Mucosa of stomach (tissue), 1 donor: ENCODE measurements around the gene EDIL3.

Experiments
- H3K27me3 ChIP-seq: one replicate; pipeline ENCODE4 v1.7.0; 2013; ENCODE audit warnings: mild to moderate bottlenecking, low read length; ENCODE audit not compliant: control insufficient read depth, insufficient read depth
- H3K36me3 ChIP-seq: one replicate; pipeline ENCODE4 v1.7.0; 2013; ENCODE audit warnings: low read length; ENCODE audit not compliant: control insufficient read depth, insufficient read depth
- H3K4me1 ChIP-seq: one replicate; pipeline ENCODE4 v1.7.0; 2013; ENCODE audit warnings: mild to moderate bottlenecking, low read length; ENCODE audit not compliant: control insufficient read depth, insufficient read depth
- H3K4me3 ChIP-seq: one replicate; pipeline ENCODE4 v1.7.0; 2013; ENCODE audit warnings: low read length
- H3K9ac ChIP-seq: one replicate; pipeline ENCODE4 v1.7.0; 2013; ENCODE audit warnings: mild to moderate bottlenecking, low read length, moderate library complexity
- H3K9me3 ChIP-seq: one replicate; pipeline ENCODE4 v1.7.0; 2013; ENCODE audit warnings: mild to moderate bottlenecking, low read length, moderate library complexity; ENCODE audit not compliant: control insufficient read depth
- donor health status: Pancreatic carcinoma.

The EDIL3 gene

DNA sequence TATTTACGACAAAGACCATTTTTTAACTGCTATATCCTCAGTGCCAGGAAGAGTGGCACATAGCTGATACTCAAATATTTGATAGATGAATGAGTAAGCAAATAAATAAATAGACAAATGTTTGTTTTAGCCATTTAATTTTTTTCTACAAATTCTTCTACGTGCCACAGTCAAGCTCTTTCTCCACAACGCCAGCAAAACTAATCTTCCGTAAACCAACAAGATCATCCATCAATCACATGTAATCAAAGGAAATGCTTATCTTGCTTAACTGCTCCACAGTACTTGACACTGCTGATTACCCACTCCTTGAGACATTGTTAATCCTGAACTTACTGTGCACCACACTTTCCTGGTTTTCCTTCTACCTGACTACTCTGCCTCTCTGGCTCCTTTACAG, 136.7 kb downstream of the EDIL3 start:
- Histone ChIP-seq H3K4me3 (no peak overlapping the region), H3K4me1 (no peaks in the 10 kb centered on the region), H3K9me3 (no peaks in the 10 kb centered on the region), H3K27me3 (no peaks in the 10 kb centered on the region), H3K36me3 (no peaks in the 10 kb centered on the region), H3K9ac (no peak overlapping the region)

DNA sequence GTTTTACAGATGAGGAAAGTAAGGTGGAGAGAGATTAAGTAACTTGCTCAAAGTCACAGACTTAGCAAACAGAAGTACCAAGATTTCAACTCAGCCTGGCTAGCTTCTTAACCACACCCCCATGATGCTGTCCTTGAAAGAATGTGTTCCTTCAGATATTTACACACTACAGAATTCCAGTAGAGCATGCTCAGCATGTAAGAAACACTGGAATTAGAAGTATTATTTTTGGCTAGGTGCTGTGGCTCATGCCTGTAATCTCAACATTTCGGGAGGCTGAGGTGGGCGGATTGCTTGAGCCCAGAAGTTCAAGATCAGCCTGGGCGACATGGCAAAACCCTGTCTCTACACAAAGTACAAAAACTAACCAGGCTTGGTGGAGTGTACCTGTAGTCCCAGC, 142.4 kb downstream of the EDIL3 start:
- Histone ChIP-seq H3K27me3 (no peaks in the 10 kb centered on the region), H3K9me3 (no peaks in the 10 kb centered on the region), H3K9ac (no peak overlapping the region), H3K4me3 (no peak overlapping the region), H3K36me3 (no peaks in the 10 kb centered on the region), H3K4me1 (no peaks in the 10 kb centered on the region)

DNA sequence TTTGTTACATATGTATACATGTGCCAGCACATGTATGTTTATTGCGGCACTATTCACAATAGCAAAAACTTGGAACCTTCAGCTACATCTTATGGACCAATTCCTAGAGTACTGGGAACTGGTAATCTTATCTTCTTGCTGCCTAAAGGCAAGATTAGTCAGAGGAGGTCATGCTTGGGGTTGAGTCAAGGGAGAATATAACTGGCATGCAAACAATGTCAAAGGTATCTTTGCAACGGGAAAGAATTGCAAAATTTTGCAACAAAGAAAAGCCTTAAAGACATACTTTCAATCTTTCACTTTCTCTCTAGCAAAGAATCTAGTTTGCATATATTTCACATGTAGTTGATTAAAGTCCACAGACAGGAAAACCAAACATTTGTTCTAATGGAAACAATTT, 145.2 kb downstream of the EDIL3 start:
- no peaks in the 10 kb centered on the region for H3K9me3 ChIP-seq
- no peaks in the 10 kb centered on the region for H3K36me3 ChIP-seq
- H3K27me3 ChIP-seq = no peaks in the 10 kb centered on the region

DNA sequence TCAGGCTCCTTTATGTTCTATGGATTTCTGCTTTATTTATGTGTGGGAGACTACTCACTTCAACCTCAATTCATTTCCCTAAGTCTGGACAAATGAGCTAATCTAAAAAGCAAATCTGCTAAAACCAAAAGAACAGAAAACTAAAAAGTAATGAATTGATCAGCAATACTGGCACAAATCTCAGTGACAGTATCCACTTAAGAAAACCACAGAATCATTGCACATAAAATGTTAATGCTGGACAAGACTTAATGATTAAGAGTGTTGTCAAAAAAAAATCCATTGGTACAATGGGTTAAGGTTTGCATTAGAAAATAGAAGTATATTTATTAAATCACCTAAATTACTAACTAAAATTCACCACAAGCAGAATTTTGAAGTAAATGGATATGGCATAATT, 147.6 kb downstream of the EDIL3 start:
- Histone ChIP-seq H3K9ac (no peak overlapping the region), H3K36me3 (no peaks in the 10 kb centered on the region), H3K9me3 (no peaks in the 10 kb centered on the region), H3K4me3 (no peak overlapping the region), H3K27me3 (no peaks in the 10 kb centered on the region), H3K4me1 (no peaks in the 10 kb centered on the region)

More for the DNA sequence above, 145.2 kb downstream of the EDIL3 start:
- Histone ChIP-seq H3K9ac (no peak overlapping the region), H3K4me3 (no peak overlapping the region), H3K4me1 (no peaks in the 10 kb centered on the region)

DNA sequence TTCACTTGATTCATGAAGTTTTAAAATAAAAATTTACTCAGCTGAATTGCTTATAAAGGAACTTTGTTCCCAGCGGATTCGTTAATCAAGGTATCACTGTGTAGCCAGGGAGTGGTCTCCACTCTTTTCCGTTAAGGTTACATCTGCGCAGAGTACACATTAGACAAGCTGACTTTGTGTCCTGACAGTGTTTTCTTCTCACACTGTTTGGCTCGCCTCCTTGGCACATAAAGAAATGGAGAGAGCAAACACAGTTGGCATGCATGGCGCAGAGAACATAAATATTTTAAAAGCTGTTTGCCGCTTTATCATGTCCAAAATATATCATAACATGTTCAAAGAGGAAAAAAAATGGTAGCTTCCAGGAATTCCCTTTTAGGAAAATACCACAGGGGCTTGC, 153.2 kb downstream of the EDIL3 start:
- H3K9me3 ChIP-seq = no peaks in the 10 kb centered on the region
- no peak overlapping the region for H3K4me3 ChIP-seq

DNA sequence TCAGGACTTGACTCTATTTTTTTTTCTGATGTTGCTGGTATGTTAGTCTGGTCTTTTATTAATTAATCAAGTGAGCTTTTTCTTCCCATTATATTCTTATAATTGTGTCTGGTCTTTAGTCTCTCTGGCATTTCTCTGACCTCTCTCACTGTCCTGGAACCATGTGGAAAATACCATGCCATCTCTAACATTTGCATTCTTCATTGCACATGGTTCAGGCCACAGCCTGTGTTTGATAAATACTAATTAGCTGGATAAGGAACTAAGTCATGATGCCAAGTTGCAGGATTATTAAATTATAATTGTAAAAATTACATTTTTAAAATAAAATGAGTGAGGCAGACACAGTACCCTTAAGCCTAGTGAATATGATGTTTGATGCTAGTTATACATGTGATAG, 155.6 kb downstream of the EDIL3 start:
- H3K9ac ChIP-seq = no peak overlapping the region
- no peaks in the 10 kb centered on the region for H3K36me3 ChIP-seq
- no peaks in the 10 kb centered on the region for H3K27me3 ChIP-seq
- H3K4me3 ChIP-seq = no peak overlapping the region
- H3K9me3 ChIP-seq = no peaks in the 10 kb centered on the region
- H3K4me1 ChIP-seq = no peaks in the 10 kb centered on the region

More for the DNA sequence above, 153.2 kb downstream of the EDIL3 start:
- Histone ChIP-seq H3K27me3 (no peaks in the 10 kb centered on the region), H3K4me1 (no peaks in the 10 kb centered on the region), H3K9ac (no peak overlapping the region), H3K36me3 (no peaks in the 10 kb centered on the region)

DNA sequence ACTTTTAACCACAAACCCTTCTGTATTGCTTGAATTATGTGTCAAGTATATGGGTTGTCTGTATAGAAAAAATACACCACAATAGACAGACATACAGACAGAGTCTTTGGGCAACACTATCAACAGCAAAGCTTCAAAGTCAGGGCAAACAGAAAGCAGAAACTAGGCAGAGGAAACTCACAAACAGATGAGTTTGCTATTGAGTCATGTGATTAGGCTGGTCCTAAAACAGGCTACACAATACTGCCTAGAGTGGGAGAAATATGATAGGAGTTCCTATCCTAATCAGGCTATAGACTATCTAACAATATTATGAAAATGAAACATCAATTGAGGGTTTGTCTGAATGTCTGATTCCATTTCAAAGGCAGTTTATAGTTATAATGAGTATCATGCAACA, 156.4 kb downstream of the EDIL3 start:
- H3K27me3 ChIP-seq = no peaks in the 10 kb centered on the region
- H3K4me1 ChIP-seq = no peaks in the 10 kb centered on the region
- H3K9me3 ChIP-seq = no peaks in the 10 kb centered on the region
- H3K4me3 ChIP-seq = no peak overlapping the region
- no peaks in the 10 kb centered on the region for H3K36me3 ChIP-seq
- H3K9ac ChIP-seq = no peak overlapping the region

DNA sequence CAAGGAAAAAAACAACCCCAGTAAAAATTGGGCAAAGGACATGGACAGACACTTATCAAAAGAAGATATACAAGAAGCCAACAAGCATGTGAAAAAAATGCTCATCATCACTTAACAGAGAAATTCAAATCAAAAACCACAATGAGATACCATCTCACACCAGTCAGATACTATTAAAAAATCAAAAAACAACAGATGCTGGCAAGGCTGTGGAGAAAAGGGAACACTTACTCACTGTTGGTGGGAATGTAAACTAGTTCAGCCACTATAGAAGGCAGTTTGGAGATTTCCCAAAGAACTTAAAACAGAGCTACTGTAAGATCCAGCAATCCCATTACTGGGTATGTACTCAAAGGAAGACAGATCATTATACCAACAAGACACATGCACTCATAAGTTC, 157.4 kb downstream of the EDIL3 start:
- Histone ChIP-seq H3K9me3 (no peaks in the 10 kb centered on the region), H3K36me3 (no peaks in the 10 kb centered on the region), H3K4me3 (no peak overlapping the region), H3K27me3 (no peaks in the 10 kb centered on the region), H3K9ac (no peak overlapping the region), H3K4me1 (no peaks in the 10 kb centered on the region)

DNA sequence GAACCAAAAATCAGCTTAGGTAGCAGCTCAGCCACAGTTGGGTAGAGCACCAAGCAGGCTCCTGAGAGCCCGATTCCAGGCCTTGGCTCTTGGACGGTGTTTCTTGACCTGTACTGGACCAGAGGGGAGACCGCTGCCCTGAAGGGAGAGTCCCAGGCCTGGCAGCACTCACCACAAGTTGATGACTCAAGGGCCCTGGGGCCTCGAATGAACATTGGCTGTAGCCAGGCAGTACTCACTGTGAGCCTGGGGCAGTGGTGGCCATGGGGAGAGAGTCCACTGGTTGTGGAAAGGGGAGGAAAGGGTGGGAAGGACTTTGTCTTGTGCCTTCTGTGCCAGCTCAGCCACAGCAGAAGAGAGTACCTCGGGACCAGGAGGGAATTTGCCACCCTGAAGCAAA, 166.1 kb downstream of the EDIL3 start:
- H3K9ac ChIP-seq = no peak overlapping the region
- no peaks in the 10 kb centered on the region for H3K27me3 ChIP-seq
- no peaks in the 10 kb centered on the region for H3K9me3 ChIP-seq
- no peaks in the 10 kb centered on the region for H3K36me3 ChIP-seq
- no peak overlapping the region for H3K4me3 ChIP-seq
- no peaks in the 10 kb centered on the region for H3K4me1 ChIP-seq

DNA sequence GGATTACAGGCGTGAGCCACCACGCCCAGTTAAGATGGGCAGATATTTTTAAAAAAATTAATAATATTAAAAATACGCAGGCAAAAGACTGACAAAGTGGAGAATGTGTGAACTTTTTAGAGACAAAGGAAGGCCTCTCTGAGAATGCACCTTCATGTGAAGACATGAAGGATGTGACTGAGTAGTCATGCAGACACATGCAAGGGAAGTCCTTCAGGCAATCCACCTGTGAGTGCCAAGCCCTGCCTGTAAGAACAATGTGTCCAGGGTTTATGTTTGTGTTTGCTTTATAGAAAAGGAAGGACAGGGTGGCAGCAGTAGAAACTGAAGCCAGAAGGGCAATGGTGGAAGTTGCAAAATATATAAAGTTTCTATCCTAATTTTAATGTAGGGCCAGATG, 169.2 kb downstream of the EDIL3 start:
- H3K4me1 ChIP-seq = no peaks in the 10 kb centered on the region
- H3K36me3 ChIP-seq = no peaks in the 10 kb centered on the region
- no peaks in the 10 kb centered on the region for H3K9me3 ChIP-seq
- H3K4me3 ChIP-seq = no peak overlapping the region
- H3K27me3 ChIP-seq = no peaks in the 10 kb centered on the region
- no peak overlapping the region for H3K9ac ChIP-seq

DNA sequence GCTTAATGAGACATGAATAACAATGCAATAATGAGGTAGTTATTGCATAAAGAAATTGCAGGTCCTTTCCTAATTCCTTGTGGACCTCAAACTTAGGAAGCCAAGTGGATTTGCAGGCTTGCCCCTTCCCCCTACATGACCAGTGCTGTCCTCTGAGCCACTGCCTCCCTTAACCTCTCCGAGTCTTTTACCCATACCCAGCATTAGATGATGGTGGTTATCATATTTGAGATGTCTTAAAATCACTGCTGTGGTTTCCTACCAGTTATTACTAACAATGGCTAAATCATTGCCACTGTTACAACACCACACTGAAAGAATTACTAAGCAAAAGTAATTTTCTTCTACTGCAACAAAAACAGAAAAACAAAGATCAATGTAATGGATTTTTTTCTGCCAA, 170.8 kb downstream of the EDIL3 start:
- no peaks in the 10 kb centered on the region for H3K4me1 ChIP-seq
- H3K36me3 ChIP-seq = no peaks in the 10 kb centered on the region
- no peaks in the 10 kb centered on the region for H3K27me3 ChIP-seq
- H3K4me3 ChIP-seq = no peak overlapping the region
- no peak overlapping the region for H3K9ac ChIP-seq
- H3K9me3 ChIP-seq = no peaks in the 10 kb centered on the region

DNA sequence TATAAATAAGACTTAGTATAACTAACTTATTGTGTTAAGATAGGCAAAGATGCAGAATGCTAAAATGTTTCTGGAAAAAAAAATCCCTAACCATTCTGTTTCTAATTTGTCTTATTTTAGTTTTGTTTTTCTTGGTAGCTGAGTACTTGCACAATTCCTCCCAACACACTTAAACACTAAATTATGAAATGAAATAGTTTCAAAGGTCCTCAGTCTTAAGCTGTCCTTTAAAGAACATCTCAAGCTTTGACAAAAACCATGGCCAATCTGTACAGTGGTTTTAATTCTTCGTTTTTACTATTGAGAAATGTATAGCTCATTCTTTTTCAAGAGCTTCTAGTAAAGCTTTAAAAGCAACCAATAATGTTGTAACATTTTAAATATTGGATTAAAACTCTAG, 171.5 kb downstream of the EDIL3 start:
- H3K27me3 ChIP-seq = no peaks in the 10 kb centered on the region
- H3K4me3 ChIP-seq = no peak overlapping the region
- H3K4me1 ChIP-seq = no peaks in the 10 kb centered on the region
- no peaks in the 10 kb centered on the region for H3K36me3 ChIP-seq
- H3K9me3 ChIP-seq = no peaks in the 10 kb centered on the region
- no peak overlapping the region for H3K9ac ChIP-seq

DNA sequence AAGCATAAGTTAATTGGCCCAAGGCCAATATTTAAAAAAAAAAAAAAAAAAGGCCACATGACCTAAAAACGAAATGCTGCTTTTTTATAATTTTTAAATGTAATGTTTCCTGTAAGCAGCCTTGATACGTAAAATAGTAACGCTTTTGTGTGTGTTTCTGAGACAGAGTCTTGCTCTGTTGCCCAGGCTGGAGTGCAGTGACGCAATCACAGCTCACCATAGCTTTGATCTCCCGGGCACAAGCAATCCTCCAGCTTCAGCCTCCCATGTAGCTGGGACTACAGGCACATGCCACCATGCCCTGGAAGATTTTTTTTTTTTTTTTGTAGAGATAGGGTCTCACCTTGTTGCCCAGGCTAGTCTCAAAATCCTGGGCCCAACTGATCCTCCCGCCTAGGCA, 179.9 kb downstream of the EDIL3 start:
- no peaks in the 10 kb centered on the region for H3K27me3 ChIP-seq
- H3K9me3 ChIP-seq = no peaks in the 10 kb centered on the region
- no peaks in the 10 kb centered on the region for H3K4me1 ChIP-seq
- no peaks in the 10 kb centered on the region for H3K36me3 ChIP-seq
- H3K9ac ChIP-seq = no peak overlapping the region
- no peak overlapping the region for H3K4me3 ChIP-seq
